Thyroid gland (tissue), 4 donors: Measurements from ENCODE around the gene LRRFIP1. TPM values are rescaled to one million over a fixed set of nuclear protein-coding genes. Genes with fewer than 3 reads are reported as not detected.

Experiments used
- DNase-seq, 2 donors: peaks; one replicate each; pipeline ENCODE4 v3.0.0-alpha.2; 2019
- H3K27ac ChIP-seq, 3 donors: fragments of 200-600 bp; sonication (generic); 1 replicate in 2 of 3; 2 replicates in 1 of 3; pipeline ENCODE4 v1.5.1; 2016 to 2019; ENCODE audit warnings: mild to moderate bottlenecking in 1 of 3, moderate library complexity in 1 of 3
- H3K27me3 ChIP-seq: fragments of 200-600 bp; sonication (generic); one replicate; pipeline ENCODE4 v1.5.1; 2019
- H3K36me3 ChIP-seq, 2 donors: fragments of 200-600 bp; sonication (generic); one replicate each; pipeline ENCODE4 v1.5.1; 2016 to 2019
- H3K4me1 ChIP-seq, 2 donors: fragments of 200-600 bp; sonication (generic); one replicate each; pipeline ENCODE4 v1.5.1; 2017 to 2019
- H3K4me3 ChIP-seq, 3 donors: fragments of 200-600 bp; sonication (generic); replicated peaks in 1 of 3; 1 replicate in 2 of 3; 2 replicates in 1 of 3; pipeline ENCODE4 v1.5.1; 2016; ENCODE audit warnings: mild to moderate bottlenecking in 1 of 3
- H3K9me3 ChIP-seq: fragments of 200-600 bp; sonication (generic); one replicate; pipeline ENCODE4 v1.5.1; 2017
- POLR2A ChIP-seq, 2 donors: fragments of 450-650 bp; IDR thresholded peaks; one replicate each; pipeline ENCODE4 v1.6.1; 2017; ENCODE audit warnings: antibody characterized with exemption in 2 of 2, mild to moderate bottlenecking in 2 of 2, moderate library complexity in 1 of 2
- WGBS, 2 donors: methylation state at CpG; one replicate each; pipeline ENCODE4 v1.1.5; 2017; 5-methylcytosine and 5-hydroxymethylcytosine counted together
- intact Hi-C: fragments of 100-400 bp; cut with DNase I; formaldehyde crosslinking; loops from one replicate; pipeline ENCODE4 v1.15.1; 2023
- total RNA-seq, 4 donors: library from RNA; depleted of rRNA; stranded (reverse); fragments of >200 nt; gene quantifications; one replicate each; pipeline ENCODE4 v1.2.3, GENCODE V29; 2016
- TF ChIP-seq, protein P1 (sequence below), 6 experiments: fragments of 200-600 bp in 3 of 6; fragments of 450-650 bp in 3 of 6; sonication (generic) in 3 of 6; IDR thresholded peaks; one replicate each; pipeline ENCODE4 v1.5.1; 2016 to 2019; ENCODE audit warnings: antibody characterized with exemption in 6 of 6, mild to moderate bottlenecking in 2 of 6, inconsistent platforms in 1 of 6, moderate library complexity in 1 of 6

LRRFIP1 gene
- total RNA-seq, 4 donors from 2014 or later, result 76.1 to 113 (median 96.6) TPM

DNA sequence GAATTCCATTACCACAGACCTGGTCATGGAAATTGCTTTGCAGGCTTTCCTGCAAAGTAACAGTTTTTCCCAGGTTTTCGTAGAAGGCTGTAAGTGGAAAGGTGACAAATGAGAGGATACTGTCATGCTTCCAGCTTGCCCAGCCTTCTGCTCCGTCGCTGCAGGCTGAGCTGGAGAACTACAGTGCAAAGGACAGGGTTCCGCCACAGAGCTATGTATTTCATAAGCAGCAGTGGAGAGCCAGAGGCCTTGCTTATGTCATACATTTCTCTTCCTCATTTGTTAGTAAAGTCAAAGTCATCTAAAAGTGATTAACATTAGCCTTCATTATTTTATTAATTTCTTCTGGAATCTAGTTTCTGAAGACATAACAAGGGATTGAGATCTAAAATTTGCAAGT is 98.3 kb downstream of the LRRFIP1 start:
- H3K27me3 ChIP-seq, result no peaks in the 10 kb centered on the region
- no peaks in the 10 kb centered on the region for H3K36me3 ChIP-seq
- peak overlapping the region in 1 of 3 donors; percentile 34 for H3K27ac ChIP-seq
- 83 to 90% methylated on average over 4 of the region's 4 CpGs for WGBS, 2 donors
- DNase-seq, result no peak
- intact Hi-C loops, result no loop called here
- TF ChIP-seq POLR2A (IDR thresholded peaks at IDR 0.05), result no peak
- TF ChIP-seq, protein P1, sequence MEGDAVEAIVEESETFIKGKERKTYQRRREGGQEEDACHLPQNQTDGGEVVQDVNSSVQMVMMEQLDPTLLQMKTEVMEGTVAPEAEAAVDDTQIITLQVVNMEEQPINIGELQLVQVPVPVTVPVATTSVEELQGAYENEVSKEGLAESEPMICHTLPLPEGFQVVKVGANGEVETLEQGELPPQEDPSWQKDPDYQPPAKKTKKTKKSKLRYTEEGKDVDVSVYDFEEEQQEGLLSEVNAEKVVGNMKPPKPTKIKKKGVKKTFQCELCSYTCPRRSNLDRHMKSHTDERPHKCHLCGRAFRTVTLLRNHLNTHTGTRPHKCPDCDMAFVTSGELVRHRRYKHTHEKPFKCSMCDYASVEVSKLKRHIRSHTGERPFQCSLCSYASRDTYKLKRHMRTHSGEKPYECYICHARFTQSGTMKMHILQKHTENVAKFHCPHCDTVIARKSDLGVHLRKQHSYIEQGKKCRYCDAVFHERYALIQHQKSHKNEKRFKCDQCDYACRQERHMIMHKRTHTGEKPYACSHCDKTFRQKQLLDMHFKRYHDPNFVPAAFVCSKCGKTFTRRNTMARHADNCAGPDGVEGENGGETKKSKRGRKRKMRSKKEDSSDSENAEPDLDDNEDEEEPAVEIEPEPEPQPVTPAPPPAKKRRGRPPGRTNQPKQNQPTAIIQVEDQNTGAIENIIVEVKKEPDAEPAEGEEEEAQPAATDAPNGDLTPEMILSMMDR (IDR thresholded peaks at IDR 0.05), result no peak
- H3K4me3 ChIP-seq, result no peak overlapping the region
- peaks cover 11 to 27% of the 10 kb centered on the region in 2 donors for H3K4me1 ChIP-seq
- no peaks in the 10 kb centered on the region for H3K9me3 ChIP-seq

DNA sequence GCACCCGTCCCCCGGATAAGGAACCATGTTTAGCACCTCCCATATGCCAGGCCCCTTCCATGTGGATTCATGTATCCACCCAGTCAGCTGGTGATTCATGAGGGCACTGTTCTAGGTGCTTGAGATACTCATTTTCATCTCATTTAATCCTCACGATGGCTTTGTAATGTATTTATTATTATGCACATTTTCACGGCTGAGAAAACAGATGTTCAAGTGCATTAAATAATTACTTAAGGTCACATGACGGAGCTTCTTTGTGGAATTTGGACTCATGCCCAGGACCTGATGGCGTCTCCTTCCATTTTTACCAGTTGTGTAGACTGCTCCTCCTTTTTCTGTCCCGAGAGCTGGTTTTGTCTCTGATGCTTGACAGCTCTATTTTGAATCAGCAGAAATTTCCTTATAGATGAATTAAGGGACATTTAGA is 99.0 kb downstream of the LRRFIP1 start:
- peaks cover 11 to 33% of the 10 kb centered on the region in 2 donors for H3K4me1 ChIP-seq
- H3K36me3 ChIP-seq, result no peaks in the 10 kb centered on the region
- intact Hi-C loops, result no loop called here
- WGBS, 2 donors, result 33 to 37% methylated on average over 7 of the region's 7 CpGs
- TF ChIP-seq POLR2A (IDR thresholded peaks at IDR 0.05), result no peak
- H3K4me3 ChIP-seq, result no peak overlapping the region
- no peaks in the 10 kb centered on the region for H3K27me3 ChIP-seq
- no peaks in the 10 kb centered on the region for H3K9me3 ChIP-seq
- peak overlapping the region; percentile 12 to 31 (median 25) for H3K27ac ChIP-seq
- peak; percentile 39 to 46 for DNase-seq

DNA sequence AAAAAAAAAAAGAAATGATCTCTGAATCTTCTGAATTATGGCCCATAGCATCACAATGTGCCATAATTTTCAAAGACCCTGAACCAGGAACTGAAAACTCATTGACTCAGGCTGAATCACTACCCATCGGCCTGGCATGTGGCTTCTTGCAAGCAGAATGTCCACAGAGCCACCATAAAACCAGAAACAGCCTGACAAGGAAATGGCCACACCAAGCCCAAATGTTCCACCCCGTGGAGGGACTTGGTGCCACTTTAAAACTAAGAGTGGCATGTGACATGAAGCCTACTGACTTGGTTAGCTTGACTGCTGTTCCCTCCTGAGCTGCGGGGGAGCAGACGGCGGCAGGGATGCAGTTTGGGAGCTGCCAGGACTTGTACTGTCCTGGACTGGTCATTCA is 100.0 kb downstream of the LRRFIP1 start:
- no peaks in the 10 kb centered on the region for H3K9me3 ChIP-seq
- H3K4me3 ChIP-seq, result no peak overlapping the region
- intact Hi-C loops, result no loop called here
- H3K27me3 ChIP-seq, result no peaks in the 10 kb centered on the region
- peak overlapping the region in 1 of 3 donors; percentile 31 for H3K27ac ChIP-seq
- no peak for TF ChIP-seq POLR2A (IDR thresholded peaks at IDR 0.05)
- TF ChIP-seq, protein P1 (IDR thresholded peaks at IDR 0.05), result no peak
- DNase-seq, result no peak
- no peaks in the 10 kb centered on the region for H3K36me3 ChIP-seq
- 82 to 85% methylated on average over 5 of the region's 5 CpGs for WGBS, 2 donors
- peaks cover 11 to 43% of the 10 kb centered on the region in 2 donors for H3K4me1 ChIP-seq

DNA sequence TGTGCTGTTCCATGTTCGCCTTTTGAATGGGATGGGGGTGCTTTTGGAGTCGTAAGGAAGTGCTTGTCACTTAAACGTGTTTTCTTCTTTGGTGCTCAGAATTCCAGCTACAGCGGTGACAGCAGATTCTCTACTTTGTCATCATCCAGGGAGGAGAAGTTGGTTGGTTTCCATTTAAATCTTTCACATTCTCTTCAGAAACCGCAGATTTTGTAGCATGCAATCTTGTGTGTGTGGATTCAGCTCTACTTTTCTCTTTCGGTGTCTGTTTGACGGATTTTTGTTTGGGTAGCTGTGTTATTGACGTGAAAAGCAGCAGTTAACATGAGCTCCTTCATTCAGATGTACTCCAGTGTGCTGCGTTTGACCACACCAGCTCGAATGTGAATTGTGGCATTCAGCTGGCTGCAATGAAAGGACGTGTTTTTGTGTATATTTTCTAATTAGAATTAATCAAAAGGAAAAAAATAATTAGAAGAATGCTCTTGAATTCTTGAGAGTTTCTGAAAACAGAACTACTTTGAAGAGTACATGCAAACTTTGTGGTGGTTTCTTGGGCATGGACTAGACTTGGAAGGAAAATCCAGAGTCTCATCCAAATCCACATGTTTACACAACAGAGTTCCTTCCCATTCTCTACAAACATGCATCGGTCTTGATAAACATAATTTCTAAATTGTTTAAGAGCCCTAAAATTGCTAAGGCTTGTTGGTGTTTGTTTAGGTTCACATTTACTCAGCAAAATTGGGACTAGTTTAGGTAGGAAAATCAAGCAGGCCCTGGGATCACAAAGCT is 102.5 kb downstream of the LRRFIP1 start:
- intact Hi-C loops, result loop anchor here (5.0 kb wide), 1 partner anchor 38 kb away; no protein-coding TSS in a partner anchor
- no peak for TF ChIP-seq POLR2A (IDR thresholded peaks at IDR 0.05)
- TF ChIP-seq, protein P1 (IDR thresholded peaks at IDR 0.05), result no peak
- Histone ChIP-seq H3K4me1 (peaks cover 30 to 66% of the 10 kb centered on the region in 2 donors), H3K9me3 (no peaks in the 10 kb centered on the region), H3K27ac (peak overlapping the region in 1 of 3 donors; percentile 12), H3K27me3 (no peaks in the 10 kb centered on the region), H3K4me3 (no peak overlapping the region), H3K36me3 (no peaks in the 10 kb centered on the region)
- DNase-seq, result no peak
- WGBS, 2 donors, result 86 to 87% methylated on average over 12 of the region's 12 CpGs

DNA sequence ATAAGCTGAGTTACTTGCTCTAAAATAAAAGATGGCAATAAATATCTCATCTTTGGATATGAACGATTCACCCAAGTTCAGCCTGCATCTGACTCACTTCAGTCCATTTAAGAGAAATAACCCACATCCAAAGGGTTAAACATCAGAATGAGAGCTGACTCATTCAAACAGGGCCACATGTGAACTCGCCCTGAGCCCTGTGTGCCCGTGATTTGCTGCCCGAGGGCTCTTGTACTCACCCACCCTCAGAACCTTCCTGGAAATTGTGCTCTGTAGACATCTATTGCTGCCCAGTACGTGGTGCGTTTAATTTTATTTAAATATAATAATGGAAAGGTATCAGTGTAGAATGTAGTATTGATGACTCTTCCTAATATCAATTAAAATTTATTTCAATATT is 104.3 kb downstream of the LRRFIP1 start:
- WGBS, 2 donors, result 58 to 65% methylated on average over 6 of the region's 6 CpGs
- H3K4me1 ChIP-seq, result peaks cover 32 to 68% of the 10 kb centered on the region in 2 donors
- intact Hi-C loops, result loop anchor here (5.0 kb wide), 1 partner anchor 39 kb away; no protein-coding TSS in a partner anchor
- no peaks in the 10 kb centered on the region for H3K27me3 ChIP-seq
- H3K27ac ChIP-seq, result peak overlapping the region in 2 of 3 donors; percentile 16 to 21
- no peak for DNase-seq
- H3K9me3 ChIP-seq, result no peaks in the 10 kb centered on the region
- H3K4me3 ChIP-seq, result no peak overlapping the region
- no peaks in the 10 kb centered on the region for H3K36me3 ChIP-seq
- TF ChIP-seq, protein P1 (IDR thresholded peaks at IDR 0.05), result no peak
- no peak for TF ChIP-seq POLR2A (IDR thresholded peaks at IDR 0.05)
